ENCODE data around the gene ADAMTSL3.

ADAMTSL3 gene

GRCh38 chr15:83844742-83845141, 190.8 kb downstream of the ADAMTSL3 start:
- no peak for DNase-seq

GRCh38 chr15:83845230-83845629, 191.3 kb downstream of the ADAMTSL3 start:
- no peak for DNase-seq

- no peak for DNase-seq
Measured at GRCh38 chr15:83846847-83847246, 192.9 kb downstream of the ADAMTSL3 start.

- no peak for DNase-seq
Measured at GRCh38 chr15:83848315-83849050, 194.6 kb downstream of the ADAMTSL3 start.

- no peak for DNase-seq
Measured at GRCh38 chr15:83850015-83850414, 196.1 kb downstream of the ADAMTSL3 start.

- no peak for DNase-seq
Measured at GRCh38 chr15:83850501-83851245, 196.8 kb downstream of the ADAMTSL3 start.

- DNase-seq: no peak
Measured at GRCh38 chr15:83853232-83853631, 199.3 kb downstream of the ADAMTSL3 start.

- DNase-seq: no peak
Measured at GRCh38 chr15:83854321-83854720, 200.4 kb downstream of the ADAMTSL3 start.

- no peak for DNase-seq
Measured at GRCh38 chr15:83854950-83855707, 201.2 kb downstream of the ADAMTSL3 start.

- no peak for DNase-seq
Measured at GRCh38 chr15:83855956-83856355, 202.0 kb downstream of the ADAMTSL3 start.

GRCh38 chr15:83858820-83859505, 205.0 kb downstream of the ADAMTSL3 start:
- DNase-seq: no peak

GRCh38 chr15:83866692-83867091, 212.8 kb downstream of the ADAMTSL3 start:
- no peak for DNase-seq

- DNase-seq: no peak
Measured at GRCh38 chr15:83869341-83869740, 215.4 kb downstream of the ADAMTSL3 start.

GRCh38 chr15:83871808-83872559, 218.1 kb downstream of the ADAMTSL3 start:
- no peak for DNase-seq

GRCh38 chr15:83873966-83874365, 220.0 kb downstream of the ADAMTSL3 start:
- no peak for DNase-seq

GRCh38 chr15:83880529-83880928, 226.6 kb downstream of the ADAMTSL3 start:
- no peak for DNase-seq

- no peak for DNase-seq
Measured at GRCh38 chr15:83881156-83881555, 227.2 kb downstream of the ADAMTSL3 start.

GRCh38 chr15:83886321-83886720, 232.4 kb downstream of the ADAMTSL3 start:
- DNase-seq: no peak

GRCh38 chr15:83887404-83887803, 233.5 kb downstream of the ADAMTSL3 start:
- no peak for DNase-seq

- no peak for DNase-seq
Measured at GRCh38 chr15:83887961-83888360, 234.0 kb downstream of the ADAMTSL3 start.

GRCh38 chr15:83889995-83890394, 236.1 kb downstream of the ADAMTSL3 start:
- no peak for DNase-seq

GRCh38 chr15:83890587-83890986, 236.7 kb downstream of the ADAMTSL3 start:
- DNase-seq: no peak
